HG02970 (cell line): Measurements from ENCODE around the gene PRPF19.

Experiments used
- ATAC-seq: cut with Tn5 transposase; IDR thresholded peaks from one replicate; pipeline ENCODE4 v1.9.1; 2021; ENCODE audit warnings: mild to moderate bottlenecking, moderate library complexity, moderate number of reproducible peaks; ENCODE audit not compliant: unreplicated experiment, low FRiP score

PRPF19 gene

DNA sequence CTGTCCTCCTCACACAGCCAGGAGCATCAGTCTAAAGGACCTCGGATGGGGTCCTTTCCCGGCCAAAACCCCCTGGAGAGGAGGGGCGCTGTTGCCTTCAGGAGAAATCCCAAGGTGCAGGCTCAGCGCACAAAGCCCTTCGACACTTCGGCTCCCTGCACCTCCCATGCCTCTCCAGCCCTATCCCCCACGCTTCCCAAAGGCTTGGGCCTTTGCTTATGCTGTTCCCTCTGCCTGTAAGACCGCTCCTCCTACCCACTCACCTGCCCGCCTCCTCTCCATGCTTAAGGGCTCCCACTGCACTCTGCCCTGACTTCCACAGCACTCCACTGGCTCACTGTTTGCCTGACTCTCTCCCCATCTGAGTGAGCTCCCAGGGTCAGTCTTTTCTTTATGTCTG, 32.1 kb upstream of the PRPF19 start:
- ATAC-seq = no peak

DNA sequence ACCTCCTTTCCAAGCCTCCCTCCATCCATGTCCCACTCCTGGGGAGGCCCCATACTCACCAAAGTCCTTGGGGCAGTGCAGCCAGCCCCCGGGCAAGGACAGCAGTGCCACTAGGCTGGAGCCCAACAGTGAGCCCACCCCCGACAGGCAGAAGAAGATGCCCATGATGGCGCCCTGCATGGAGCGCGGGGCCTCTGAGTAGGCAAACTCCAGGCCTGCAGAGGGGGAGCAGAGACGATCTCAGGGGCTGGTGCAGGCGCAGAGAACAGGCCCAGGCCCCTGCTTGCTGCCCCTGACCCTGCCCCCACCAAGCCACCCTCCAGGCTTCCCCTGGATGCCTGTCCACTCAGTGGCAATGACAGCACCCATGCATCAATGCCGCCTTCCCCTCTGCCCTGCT, 31.4 kb upstream of the PRPF19 start:
- ATAC-seq = no peak

DNA sequence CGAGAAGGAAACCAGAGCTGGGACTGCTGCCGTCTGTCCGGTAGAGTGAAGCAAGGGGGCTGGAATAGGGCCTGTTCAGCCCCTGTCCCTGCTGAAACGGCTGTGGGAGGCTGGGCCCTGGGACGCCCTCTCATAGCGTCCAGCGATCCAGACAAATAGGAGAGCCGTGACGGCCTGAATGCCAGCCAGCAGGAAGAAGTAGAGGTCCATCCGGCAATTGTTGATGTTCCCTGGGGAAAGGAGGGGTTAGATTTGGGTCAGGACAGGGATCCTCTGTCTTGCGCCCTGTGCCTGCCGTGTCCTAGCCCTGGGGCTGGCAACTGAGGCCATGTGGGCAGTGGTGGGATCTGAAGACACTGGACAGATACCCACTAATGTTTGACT, 30.8 kb upstream of the PRPF19 start:
- no peak for ATAC-seq

DNA sequence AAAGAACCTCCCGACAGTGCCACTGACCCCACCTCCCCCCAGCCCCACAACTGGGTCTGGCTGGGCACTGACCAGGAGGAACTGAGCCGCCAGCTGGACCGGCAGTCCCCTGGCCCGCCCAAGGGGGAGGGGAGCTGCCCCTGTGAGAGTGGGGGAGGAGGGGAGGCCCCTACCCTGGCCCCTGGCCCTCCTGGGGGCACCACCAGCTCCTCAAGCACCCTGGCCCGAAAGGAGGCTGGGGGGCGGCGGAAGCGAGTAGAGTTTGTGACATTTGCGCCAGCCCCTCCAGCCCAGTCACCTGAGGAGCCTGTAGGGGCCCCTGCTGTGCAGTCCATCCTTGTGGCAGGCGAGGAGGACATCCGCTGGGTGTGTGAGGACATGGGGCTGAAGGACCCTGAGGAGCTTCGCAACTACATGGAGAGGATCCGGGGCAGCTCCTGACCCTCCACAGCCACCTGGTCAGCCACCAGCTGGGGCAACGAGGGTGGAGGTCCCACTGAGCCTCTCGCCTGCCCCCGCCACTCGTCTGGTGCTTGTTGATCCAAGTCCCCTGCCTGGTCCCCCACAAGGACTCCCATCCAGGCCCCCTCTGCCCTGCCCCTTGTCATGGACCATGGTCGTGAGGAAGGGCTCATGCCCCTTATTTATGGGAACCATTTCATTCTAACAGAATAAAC, 30.2 kb upstream of the PRPF19 start:
- no peak for ATAC-seq

DNA sequence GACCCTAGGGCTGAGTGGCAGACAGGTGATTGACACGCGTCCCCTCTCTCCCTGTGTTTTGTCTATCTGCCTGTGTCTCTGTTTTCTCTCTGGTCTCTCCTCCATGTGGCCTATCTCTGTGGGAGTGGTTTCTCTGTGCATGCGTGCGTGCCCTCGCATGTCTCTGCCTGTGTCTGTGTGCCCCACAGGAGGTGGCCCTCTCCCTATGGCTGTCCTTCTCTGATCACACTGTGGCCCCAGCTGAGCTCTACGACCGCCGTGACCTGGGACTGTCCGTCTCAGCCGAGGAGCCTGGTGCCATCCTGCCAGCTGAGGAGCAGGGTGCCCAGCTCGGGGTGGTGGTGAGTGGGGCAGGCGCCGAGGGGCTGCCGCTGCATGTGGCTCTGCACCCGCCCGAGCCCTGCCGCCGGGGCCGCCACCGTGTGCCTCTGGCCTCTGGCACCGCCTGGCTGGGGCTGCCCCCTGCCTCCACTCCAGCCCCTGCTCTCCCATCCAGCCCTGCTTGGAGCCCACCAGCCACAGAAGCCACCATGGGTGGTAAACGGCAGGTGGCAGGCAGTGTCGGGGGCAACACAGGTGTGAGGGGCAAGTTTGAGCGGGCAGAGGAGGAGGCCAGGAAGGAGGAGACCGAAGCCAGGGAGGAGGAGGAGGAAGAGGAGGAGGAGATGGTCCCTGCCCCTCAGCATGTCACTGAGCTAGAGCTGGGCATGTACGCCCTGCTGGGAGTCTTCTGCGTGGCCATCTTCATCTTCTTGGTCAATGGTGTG, 29.5 kb upstream of the PRPF19 start:
- no peak for ATAC-seq

DNA sequence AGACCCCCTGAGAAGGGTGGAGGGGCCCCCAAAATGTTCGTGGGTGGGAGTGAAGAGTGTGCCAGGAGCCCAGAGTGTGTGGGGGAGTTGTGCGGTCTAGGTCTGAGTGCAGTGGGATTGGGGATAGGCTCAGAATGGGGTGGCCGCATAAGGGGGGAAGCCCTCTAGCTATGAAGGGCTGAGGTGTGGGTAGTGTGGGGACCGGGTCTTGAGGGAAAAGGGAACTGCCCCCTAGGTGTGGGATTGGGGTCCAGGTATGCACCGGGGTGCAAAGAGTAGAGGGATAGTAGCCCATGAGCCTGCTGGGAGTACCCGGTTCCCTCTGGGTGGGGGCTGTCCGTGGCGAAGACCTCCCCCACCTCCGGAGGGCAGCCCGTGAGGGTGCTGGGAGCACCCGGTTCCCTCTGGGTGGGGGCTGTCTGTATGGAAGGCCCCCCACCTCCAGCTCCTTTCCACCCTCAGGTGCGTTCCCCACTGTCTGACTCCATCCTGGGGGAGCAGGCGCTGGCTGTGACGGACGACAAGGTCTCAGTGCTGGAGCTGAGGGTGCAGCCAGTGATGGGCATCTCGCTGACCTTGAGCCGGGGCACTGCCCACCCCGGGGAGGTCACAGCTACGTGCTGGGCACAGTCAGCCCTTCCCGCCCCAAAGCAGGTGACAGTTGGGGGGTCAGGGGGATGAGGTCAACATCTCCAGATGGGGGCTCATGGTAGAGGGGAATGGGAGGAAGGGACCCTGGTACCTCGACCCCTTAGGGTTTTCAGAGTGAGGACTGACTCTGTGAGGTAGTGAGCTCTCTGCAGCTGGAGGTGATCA, 28.6 kb upstream of the PRPF19 start:
- no peak for ATAC-seq

DNA sequence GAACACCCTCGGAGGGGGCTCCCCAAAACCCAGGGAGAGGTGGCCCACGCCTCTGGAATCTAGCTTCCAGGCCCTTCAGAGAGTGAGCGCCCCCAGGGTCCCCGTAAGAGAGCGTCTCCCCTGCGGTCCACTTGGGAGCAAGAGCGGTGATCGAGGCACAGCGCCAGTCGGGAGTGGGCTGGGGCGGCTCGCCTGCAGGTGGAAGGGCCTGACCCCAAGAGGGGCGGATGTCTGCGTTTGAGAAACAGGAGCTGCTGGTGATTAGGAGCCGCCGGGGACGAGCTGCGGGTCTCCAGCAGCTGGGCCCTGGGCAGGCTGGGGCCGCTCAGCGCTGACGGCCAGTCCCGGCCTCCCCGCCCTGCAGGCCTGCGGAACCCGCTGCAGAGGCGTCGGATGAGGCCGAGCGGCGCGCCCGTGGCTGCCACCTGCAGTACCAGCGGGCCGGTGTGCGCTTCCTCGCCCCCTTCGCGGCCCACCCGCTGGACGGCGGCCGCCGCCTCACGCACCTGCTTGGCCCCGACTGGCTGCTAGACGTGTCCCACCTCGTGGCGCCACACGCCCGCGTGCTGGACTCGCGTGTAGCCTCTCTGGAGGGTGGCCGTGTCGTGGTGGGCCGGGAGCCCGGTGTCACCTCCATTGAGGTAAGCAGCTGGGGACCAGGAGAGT, 27.9 kb upstream of the PRPF19 start:
- ATAC-seq = no peak

DNA sequence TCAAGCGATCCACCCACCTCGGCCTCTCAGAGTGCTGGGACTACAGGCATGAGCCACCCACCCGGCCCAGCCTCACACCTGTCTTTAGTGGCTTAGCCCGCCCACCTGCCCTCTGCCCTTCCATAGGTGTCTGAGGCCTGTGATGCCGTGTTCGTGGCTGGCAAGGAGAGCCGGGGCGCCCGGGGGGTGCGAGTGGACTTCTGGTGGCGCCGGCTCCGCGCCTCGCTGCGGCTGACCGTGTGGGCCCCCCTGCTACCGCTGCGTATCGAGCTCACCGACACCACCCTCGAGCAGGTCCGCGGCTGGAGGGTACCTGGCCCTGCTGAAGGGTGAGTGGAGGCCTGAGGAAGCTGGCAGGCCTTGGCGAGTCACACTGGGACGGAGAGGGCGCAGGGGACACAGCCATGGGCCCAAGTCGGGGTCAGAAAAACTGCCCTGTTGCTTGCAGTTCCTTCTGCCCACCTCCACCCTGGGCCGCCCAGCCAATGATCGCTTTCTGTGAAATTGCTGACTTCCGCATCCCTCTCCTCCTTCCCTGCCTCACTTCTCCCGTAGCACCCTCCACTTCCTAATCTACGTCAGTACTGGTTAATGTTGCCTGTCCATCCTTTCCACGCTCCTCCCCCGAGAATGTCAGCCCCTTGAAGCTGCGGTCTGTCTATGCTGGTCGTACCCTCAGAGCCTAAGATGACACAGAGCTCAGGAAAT, 27.2 kb upstream of the PRPF19 start:
- ATAC-seq = no peak

DNA sequence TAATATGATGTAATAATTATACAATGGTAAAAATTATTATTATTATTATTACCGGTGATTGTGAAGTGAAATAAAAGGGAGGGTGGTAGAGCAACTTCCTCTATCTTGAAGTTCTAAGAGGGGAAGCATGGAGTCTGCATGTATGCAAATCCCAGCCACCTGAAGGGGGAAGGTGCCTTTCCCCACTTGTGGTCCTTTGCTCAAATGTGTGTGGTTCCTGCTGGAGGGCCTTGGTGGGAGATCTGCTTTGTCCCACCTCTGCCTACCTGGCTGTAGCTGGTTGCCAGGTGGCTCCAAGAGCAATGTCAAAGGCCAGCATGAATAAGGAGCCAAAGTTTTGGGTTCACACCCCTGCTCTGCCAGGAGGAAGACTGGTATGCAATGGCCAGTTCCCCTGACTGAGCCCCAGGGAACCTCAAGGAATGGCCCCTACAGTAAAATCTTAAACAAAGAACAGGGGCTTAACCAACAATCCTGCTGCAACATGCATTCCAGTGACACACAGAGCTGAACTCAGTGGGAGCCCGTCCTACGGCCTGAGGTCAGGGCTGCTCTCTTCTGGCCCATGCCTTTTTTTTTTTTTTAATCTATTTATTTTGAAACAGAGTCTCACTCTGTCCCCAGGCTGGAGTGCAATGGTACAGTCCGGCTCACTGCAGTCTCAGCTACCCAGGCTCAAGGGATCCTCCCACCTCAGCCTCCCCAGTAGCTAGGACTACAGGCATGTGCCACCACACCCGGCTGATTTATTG, 26.4 kb upstream of the PRPF19 start:
- ATAC-seq = no peak

DNA sequence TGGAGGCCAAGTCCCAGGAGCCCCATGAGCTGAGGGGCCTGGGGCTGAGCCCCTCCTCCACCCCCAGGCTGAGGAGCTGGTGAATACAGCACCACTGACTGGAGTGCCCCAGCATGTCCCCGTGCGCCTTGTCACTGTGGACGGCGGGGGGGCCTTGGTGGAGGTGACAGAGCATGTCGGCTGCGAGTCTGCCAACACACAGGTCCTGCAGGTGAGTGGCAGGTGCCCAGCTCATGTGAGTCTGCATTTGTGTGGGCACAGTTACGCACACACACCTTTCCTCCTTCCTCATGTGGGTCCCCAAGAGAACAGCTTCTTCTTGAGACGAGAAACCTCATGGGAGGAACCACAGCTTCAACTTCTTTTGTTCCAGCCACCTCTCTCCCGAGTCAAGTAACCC, 25.5 kb upstream of the PRPF19 start:
- no peak for ATAC-seq

DNA sequence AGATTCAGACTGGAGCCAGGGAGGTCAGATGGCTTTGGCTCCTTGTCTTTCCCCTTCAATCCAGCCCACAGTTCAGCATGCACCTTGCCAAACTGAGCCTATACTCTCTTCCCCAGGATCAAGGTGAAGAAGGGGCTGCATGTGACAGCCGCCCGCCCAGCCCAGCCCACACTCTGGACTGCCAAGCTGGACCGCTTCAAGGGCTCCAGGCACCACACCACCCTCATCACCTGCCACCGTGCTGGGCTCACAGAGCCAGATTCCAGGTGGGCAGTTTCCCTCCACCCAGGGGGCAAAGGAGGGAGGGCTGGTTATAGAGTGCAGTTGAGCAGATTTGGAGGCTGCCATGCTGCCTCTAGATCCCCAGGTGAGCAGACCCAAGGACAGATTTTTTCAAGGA, 24.0 kb upstream of the PRPF19 start:
- no peak for ATAC-seq

DNA sequence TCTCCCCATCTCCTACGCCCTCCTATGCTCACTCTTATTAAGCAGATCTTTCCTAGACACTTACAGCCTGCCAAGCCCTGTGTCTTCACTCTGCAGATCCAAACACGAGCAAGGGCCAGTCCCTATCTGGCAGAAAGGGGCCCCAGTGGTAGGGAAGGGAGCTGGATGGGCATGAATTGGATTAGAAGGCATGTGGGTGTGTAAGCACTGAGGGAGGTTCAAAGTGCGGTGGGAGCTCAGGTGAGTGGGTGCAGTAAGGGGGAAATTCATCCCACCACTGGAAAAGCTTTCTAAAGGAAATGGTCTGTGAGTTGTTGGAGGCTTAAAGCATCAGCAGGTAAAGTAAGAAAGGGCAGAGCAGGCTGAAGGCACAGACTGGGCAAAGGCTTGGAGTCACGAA, 23.4 kb upstream of the PRPF19 start:
- no peak for ATAC-seq

DNA sequence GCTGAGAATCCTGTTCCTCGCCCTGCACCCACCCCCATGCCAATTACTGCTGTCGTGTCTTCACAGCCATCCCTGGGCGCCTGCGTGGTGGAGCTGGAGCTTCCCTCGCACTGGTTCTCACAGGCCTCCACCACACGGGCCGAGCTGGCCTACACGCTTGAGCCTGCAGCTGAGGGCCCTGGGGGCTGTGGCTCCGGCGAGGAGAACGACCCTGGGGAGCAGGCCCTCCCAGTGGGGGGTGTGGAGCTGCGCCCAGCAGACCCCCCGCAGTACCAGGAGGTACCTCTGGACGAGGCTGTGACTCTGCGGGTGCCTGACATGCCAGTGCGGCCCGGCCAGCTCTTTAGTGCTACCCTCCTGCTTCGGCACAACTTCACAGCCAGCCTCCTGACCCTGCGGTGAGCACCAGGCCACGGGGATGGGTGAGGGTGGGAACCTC, 22.2 kb upstream of the PRPF19 start:
- ATAC-seq = no peak

DNA sequence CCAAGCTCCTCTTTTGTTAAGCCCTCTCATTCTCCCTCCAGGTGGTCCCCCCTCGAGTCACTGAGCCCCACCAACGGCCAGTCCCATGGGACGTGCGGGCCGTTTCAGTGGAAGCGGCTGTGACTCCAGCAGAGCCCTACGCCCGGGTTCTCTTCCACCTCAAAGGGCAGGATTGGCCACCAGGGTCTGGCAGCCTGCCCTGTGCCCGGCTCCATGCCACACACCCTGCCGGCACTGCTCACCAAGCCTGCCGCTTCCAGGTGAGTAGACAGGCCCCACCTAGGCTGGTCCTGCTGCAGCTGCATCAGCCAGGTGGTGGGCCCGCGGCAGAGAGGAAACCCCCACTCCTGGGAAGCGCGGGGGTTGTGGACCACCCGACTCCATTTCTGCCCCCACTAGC, 21.2 kb upstream of the PRPF19 start:
- ATAC-seq = no peak

DNA sequence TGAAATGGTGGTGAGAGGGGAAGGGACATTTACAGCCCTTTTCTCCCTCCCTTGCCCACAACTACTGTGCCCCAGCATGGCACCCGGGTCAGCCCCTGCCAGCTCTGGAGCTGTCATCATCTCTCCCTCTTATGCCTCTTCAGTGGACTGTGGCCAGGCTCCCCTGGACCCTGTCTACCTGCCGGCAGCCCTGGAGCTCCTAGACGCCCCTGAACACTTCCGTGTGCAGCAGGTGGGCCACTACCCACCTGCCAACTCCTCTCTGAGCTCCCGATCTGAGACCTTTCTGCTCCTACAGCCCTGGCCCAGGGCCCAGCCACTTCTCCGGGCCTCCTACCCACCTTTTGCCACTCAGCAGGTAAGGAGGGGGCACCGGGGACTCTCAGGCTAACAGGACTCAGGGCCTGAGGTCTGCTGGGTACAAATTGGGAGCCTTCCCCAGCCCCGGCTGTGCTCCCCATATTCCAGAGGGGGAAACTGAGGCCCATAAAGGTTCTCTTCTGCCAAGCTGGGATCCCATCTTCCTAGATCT, 20.7 kb upstream of the PRPF19 start:
- ATAC-seq = no peak

DNA sequence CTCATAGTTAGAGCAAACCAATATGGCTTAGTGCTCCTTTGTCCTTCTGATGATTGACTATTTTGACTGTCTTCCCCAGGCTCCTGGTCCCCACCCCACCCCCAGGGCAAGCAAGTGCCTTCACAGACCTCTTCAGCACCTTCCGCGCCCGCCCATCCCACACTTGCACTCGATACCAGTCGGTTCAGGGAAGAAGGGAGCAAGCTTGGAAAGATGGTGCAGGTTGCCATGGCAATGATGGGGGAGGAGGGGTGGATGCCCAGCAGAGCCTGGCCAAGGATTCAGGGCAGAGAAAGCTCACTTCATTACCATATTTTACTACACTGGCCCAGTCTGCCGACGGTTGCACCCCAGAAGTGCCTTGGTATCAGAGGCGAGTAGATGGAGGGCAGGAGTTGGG, 20.1 kb upstream of the PRPF19 start:
- no peak for ATAC-seq

DNA sequence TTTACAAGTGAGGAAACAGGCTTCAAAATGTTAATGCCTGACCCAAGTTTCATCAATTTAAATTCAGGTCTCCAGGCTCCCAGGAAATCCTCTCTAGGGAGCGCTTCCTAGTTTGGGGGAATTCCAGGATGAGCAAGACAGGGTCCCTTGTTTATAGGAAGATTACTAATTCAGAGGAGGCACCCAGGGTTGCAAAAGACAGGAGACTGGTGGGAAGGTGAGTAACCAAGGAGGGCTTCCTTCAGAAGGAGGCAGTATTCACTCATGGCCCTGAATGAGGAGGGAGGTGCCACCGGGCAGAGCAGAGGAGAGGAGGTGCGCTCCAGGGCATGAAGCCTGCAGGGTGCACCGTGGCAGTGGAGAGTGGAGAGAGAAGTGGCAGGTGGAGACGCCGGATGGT, 19.5 kb upstream of the PRPF19 start:
- ATAC-seq = no peak

DNA sequence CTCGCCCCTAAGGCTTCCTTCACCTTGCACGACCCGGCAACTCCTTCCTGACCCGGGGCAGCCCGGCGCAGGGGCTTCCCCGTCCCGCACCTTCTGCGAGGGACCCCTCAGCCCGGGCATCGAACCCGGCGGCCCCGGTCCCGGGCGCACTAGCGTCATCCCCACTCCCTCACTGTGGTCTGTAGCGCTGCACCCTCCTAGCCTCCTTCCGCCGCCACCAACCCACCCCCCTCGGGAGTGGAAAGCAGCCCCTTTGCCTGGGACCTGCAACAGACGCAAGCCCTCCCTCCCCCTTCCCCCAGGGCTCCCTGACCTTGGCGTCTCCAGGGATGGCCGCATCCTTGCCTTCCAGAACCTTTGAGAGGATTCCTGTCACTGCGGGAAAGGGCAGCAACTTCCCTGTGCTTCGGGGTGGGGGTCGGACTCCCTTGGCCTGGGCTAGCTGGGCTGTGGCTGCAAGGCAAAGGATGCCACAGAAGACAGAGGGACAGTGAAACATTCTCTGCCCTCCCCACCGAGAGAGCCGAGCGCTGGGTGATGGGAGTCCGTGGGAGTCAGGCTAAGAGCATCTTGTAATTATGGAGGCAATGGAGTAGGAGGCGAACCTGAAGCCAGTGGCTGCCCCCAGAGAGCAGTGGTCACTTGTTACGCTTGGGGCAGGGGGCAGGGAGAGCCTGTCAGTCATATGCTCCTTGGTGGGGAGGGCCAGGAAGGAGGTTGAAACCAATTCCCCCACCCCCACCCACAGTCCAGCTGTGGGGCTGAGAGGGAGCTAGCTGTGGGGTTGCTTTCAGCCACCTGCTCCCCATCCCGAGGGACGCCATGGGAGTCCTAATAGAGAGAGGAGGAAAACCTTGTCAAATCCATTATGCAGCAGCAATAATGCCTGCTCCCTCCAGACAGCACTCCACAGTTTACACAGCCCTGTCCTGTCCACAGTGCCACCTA, 18.8 kb upstream of the PRPF19 start:
- ATAC-seq = no peak
